Measurements from ENCODE around the gene OR52B2. TPM values are rescaled to one million over a fixed set of nuclear protein-coding genes. Genes with fewer than 3 reads are reported as not detected.

Gene OR52B2
- total RNA-seq, 1 donor from 2014 or later: not detected

GRCh38 chr11:6124245-6124644 lies 45.9 kb downstream of the OR52B2 start:
- no peak overlapping the region for H3K4me3 ChIP-seq (ENCODE audit: low read depth, low read length)
- DNase-seq (ENCODE audit: low read depth): no peak
- no peaks in the 10 kb centered on the region for H3K36me3 ChIP-seq (ENCODE audit: control insufficient read depth, insufficient read depth, low read length)
- no peak for TF ChIP-seq CTCF (IDR thresholded peaks at IDR 0.05; ENCODE audit: insufficient read depth, low read length, poor library complexity, severe bottlenecking)
- no peaks in the 10 kb centered on the region for H3K27me3 ChIP-seq (ENCODE audit: control insufficient read depth, insufficient read depth, low read length)

Other genes starting within 250 kb of the OR52B2 start
- gene OR56A3, start 228.1 kb downstream of the OR52B2 start, total RNA-seq: not detected in 2 replicates
- gene OR56A5, start 201.8 kb downstream of the OR52B2 start, total RNA-seq: not detected in 2 replicates
- gene OR52L1, start 183.3 kb downstream of the OR52B2 start, total RNA-seq: not detected in 2 replicates
- gene OR56A4, start 163.4 kb downstream of the OR52B2 start, total RNA-seq: not detected in 2 replicates
- not detected in 2 replicates for gene OR56A1, start 139.6 kb downstream of the OR52B2 start, total RNA-seq
- not detected in 2 replicates for gene OR56B4, start 62.6 kb downstream of the OR52B2 start, total RNA-seq
- gene OR52W1, start 28.9 kb upstream of the OR52B2 start, total RNA-seq: not detected in 2 replicates
- gene C11orf42, start 35.2 kb upstream of the OR52B2 start, total RNA-seq: not detected in 2 replicates
- 33.0 and 34.0 TPM in 2 replicates for gene FHIP1B, start 64.3 kb upstream of the OR52B2 start, total RNA-seq
- 0.14 and 0.54 TPM in 2 replicates for gene CNGA4, start 68.8 kb upstream of the OR52B2 start, total RNA-seq
- 0.21 TPM in 1 of 2 replicates, not detected in the other for gene CCKBR, start 89.5 kb upstream of the OR52B2 start, total RNA-seq
- gene CAVIN3, start 150.2 kb upstream of the OR52B2 start, total RNA-seq: 93.7 and 119 TPM in 2 replicates
- 25.7 and 28.4 TPM in 2 replicates for gene SMPD1, start 220.1 kb upstream of the OR52B2 start, total RNA-seq
- gene APBB1, start 248.8 kb upstream of the OR52B2 start, total RNA-seq: 26.9 and 29.6 TPM in 2 replicates

All from kidney epithelial cell (primary cell).